CD4-positive, CD25-positive, alpha-beta regulatory T cell (primary cell): Measurements from ENCODE around the gene FAF1. TPM values are rescaled to one million over a fixed set of nuclear protein-coding genes. Genes with fewer than 3 reads are reported as not detected.
A peak's percentile ranks its signal among the peaks of the same experiment; 100 is the strongest.

Experiments used
- ATAC-seq, 2 donors: fragments of 150-1000 bp; cut with Tn5 transposase; one replicate each; pipeline ENCODE4 v1.10.0; 2021; ENCODE audit warnings: low read depth in 2 of 2, moderate number of reproducible peaks in 2 of 2, moderate library complexity in 1 of 2
- DNase-seq, 3 donors: peaks; one replicate each; pipeline versions ENCODE4 v3.0.0 to v3.0.0-alpha.2; 2012 to 2022; ENCODE audit warnings: mixed read lengths in 1 of 3
- H3K27ac ChIP-seq: one replicate; pipeline ENCODE4 v1.7.0; 2013; ENCODE audit warnings: mild to moderate bottlenecking, low read length; ENCODE audit not compliant: insufficient read depth, poor library complexity, severe bottlenecking
- H3K27me3 ChIP-seq: one replicate; pipeline ENCODE4 v1.7.0; 2013; ENCODE audit warnings: low read length; ENCODE audit not compliant: control insufficient read depth, insufficient read depth
- H3K36me3 ChIP-seq: one replicate; pipeline ENCODE4 v1.7.0; 2013; ENCODE audit warnings: mild to moderate bottlenecking, low read length, moderate library complexity; ENCODE audit not compliant: control insufficient read depth, insufficient read depth
- H3K4me1 ChIP-seq: 2 replicates; pipeline ENCODE4 v1.7.0; 2013; ENCODE audit warnings: mild to moderate bottlenecking, low read length; ENCODE audit not compliant: insufficient read depth, control insufficient read depth, poor library complexity, severe bottlenecking
- H3K4me3 ChIP-seq: one replicate; pipeline ENCODE4 v1.7.0; 2013; ENCODE audit warnings: low read depth, mild to moderate bottlenecking, low read length, moderate library complexity
- H3K9me3 ChIP-seq, 2 experiments: 1 replicate in 1 of 2; 2 replicates in 1 of 2; pipeline ENCODE4 v1.7.0; 2013; ENCODE audit warnings: low read length in 2 of 2, mild to moderate bottlenecking in 1 of 2, moderate library complexity in 1 of 2; ENCODE audit not compliant: control insufficient read depth in 2 of 2
- H3K27ac Mint-ChIP-seq, 3 donors: one replicate each; pipeline ENCODE4 v1.8.0; 2020 to 2022; ENCODE audit warnings: mild to moderate bottlenecking in 3 of 3, mixed read lengths in 3 of 3, moderate library complexity in 2 of 3
- H3K27me3 Mint-ChIP-seq: one replicate; pipeline ENCODE4 v1.8.0; 2022; ENCODE audit warnings: mild to moderate bottlenecking, mixed read lengths
- H3K36me3 Mint-ChIP-seq: one replicate; pipeline ENCODE4 v1.8.0; 2020; ENCODE audit warnings: mixed read lengths
- H3K4me1 Mint-ChIP-seq, 4 donors: one replicate each; pipeline ENCODE4 v1.8.0; 2020 to 2022; ENCODE audit warnings: mixed read lengths in 4 of 4, mild to moderate bottlenecking in 1 of 4
- H3K4me3 Mint-ChIP-seq, 4 donors: one replicate each; pipeline ENCODE4 v1.8.0; 2020 to 2022; ENCODE audit warnings: mild to moderate bottlenecking in 4 of 4, mixed read lengths in 4 of 4, moderate library complexity in 3 of 4
- H3K9me3 Mint-ChIP-seq, 7 donors: one replicate each; pipeline ENCODE4 v1.8.0; 2020 to 2022; ENCODE audit warnings: mixed read lengths in 7 of 7, mild to moderate bottlenecking in 3 of 7, moderate library complexity in 2 of 7
- polyA plus RNA-seq, 4 donors: library from polyadenylated mRNA; unstranded; fragments of 300-500 nt; fragmentation: Illumina TruSeq; gene quantifications; one replicate each; pipeline ENCODE4 v1.2.3, GENCODE V29; 2021
- total RNA-seq: library from RNA; stranded (reverse); gene quantifications from one replicate; pipeline ENCODE4 v1.2.3, GENCODE V29; 2022

The FAF1 gene
- total and polyA plus RNA-seq, 5 donors from 2014 or later: 28.9 to 58.2 (median 54.3) TPM

DNA sequence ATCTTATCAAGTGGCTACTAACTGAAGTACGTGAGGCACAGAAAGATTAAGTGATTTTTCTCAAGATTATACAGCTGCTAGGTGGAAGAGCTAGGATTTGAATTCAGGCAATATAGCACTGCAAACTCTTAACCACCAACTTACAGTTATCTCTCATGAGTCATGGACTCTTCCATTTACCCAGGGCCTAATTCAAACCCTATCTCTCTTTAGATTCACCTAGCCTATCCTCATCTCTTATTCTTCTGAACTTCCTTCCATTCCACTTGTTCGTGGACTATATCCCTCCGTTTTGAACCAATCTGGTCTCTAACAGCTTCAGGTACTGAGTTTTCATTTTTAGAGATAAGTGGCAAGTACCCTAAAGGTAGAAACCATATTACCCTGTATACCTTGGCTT, 444.0 kb downstream of the FAF1 start:
- Mint-ChIP-seq H3K36me3 (peaks cover 47% of the 10 kb centered on the region), H3K27me3 (no peaks in the 10 kb centered on the region), H3K4me3 (no peak overlapping the region), H3K27ac (no peak overlapping the region), H3K9me3 (peaks cover 0 to 5% (median 2%) of the 10 kb centered on the region in 7 donors), H3K4me1 (peaks cover 0 to 5% (median 0%) of the 10 kb centered on the region in 4 donors)
- Histone ChIP-seq H3K27ac (no peak overlapping the region), H3K4me1 (no peaks in the 10 kb centered on the region), H3K27me3 (no peaks in the 10 kb centered on the region), H3K4me3 (no peak overlapping the region), H3K9me3 (no peaks in the 10 kb centered on the region), H3K36me3 (peaks cover 5% of the 10 kb centered on the region)
- ATAC-seq (no peak), DNase-seq (no peak)

DNA sequence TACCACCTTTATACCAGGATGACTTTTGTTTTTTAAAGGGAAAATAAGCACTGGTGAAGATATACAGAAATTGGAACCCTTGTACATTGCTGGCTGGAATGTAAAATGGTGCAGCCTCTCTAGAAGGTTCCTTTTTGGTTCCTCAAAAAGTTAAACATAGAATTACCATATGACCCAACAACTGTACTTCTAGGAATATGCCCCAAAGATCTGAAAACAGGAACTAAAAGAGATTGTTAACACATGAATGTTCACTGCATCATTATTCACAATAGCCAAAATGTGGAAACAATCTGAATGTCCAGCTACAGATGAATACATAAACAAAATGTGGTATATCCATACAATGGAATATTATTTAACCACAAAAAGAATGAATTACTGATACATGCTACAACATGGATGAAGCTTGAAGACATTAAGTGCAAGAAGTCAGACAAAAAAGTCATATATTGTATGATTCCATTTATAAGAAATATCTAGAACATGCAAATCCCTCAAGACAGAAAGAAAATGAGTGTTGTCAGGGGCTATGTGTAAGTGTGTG, 452.0 kb downstream of the FAF1 start:
- peaks cover 0 to 24% (median 4%) of the 10 kb centered on the region in 7 donors for H3K9me3 Mint-ChIP-seq
- peaks cover 22% of the 10 kb centered on the region for H3K36me3 ChIP-seq
- H3K27me3 ChIP-seq: no peaks in the 10 kb centered on the region
- H3K4me3 Mint-ChIP-seq: no peak overlapping the region
- no peak overlapping the region for H3K27ac Mint-ChIP-seq
- ATAC-seq (no peak), DNase-seq (no peak)
- peaks cover 0 to 3% (median 0%) of the 10 kb centered on the region in 4 donors for H3K4me1 Mint-ChIP-seq
- no peak overlapping the region for H3K27ac ChIP-seq
- no peaks in the 10 kb centered on the region for H3K27me3 Mint-ChIP-seq
- H3K4me3 ChIP-seq: no peak overlapping the region
- no peaks in the 10 kb centered on the region for H3K4me1 ChIP-seq
- peaks cover 0 to 9% of the 10 kb centered on the region in 2 experiments for H3K9me3 ChIP-seq
- H3K36me3 Mint-ChIP-seq: peaks cover 59% of the 10 kb centered on the region

DNA sequence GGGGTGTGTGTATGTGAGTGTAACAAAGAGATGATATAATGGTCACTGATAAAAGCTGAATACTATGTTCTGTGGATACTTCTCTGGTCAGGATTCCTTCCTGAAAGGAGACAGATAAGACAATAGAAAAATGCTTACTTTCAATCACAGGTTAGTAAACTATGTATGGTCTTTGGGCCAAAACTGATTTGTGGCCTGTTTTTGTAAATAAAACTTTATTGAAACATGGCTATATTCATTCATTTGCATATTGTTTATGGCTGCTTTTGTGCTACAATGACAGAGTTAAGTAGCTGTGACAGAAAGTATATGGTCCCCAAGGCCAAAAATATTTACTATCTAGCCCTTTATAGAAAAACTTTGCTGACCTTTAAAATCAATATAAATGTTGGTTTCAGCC, 454.6 kb downstream of the FAF1 start:
- H3K27ac Mint-ChIP-seq: no peak overlapping the region
- peaks cover 22% of the 10 kb centered on the region for H3K36me3 ChIP-seq
- H3K27ac ChIP-seq: no peak overlapping the region
- H3K9me3 ChIP-seq: peaks cover 0 to 9% of the 10 kb centered on the region in 2 experiments
- H3K4me1 ChIP-seq: no peaks in the 10 kb centered on the region
- ATAC-seq (no peak), DNase-seq (no peak)
- H3K27me3 Mint-ChIP-seq: no peaks in the 10 kb centered on the region
- no peak overlapping the region for H3K4me3 Mint-ChIP-seq
- H3K27me3 ChIP-seq: no peaks in the 10 kb centered on the region
- peaks cover 0 to 19% (median 8%) of the 10 kb centered on the region in 7 donors for H3K9me3 Mint-ChIP-seq
- H3K36me3 Mint-ChIP-seq: peaks cover 53% of the 10 kb centered on the region
- H3K4me3 ChIP-seq: no peak overlapping the region
- peaks cover 0 to 3% (median 0%) of the 10 kb centered on the region in 4 donors for H3K4me1 Mint-ChIP-seq

DNA sequence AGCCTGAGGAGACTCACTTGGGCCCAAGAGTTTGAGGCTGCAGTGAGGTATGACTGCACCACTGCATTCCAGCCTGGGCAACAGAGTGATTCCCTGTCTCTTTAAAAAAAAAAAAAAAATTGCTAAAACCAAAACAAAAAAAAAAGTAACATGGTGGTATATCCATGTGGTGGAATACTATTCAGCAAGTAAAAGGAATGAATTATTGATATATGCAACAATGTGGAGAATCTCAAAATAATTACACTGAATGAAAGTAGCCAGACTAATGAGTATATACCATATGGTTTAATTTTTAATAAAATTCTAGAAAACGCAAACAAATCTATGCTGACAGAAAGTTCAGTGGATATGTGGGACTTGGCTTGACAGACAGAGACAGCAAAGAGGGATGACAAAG, 456.6 kb downstream of the FAF1 start:
- H3K4me1 ChIP-seq: no peaks in the 10 kb centered on the region
- peaks cover 0 to 11% of the 10 kb centered on the region in 2 experiments for H3K9me3 ChIP-seq
- no peak for ATAC-seq
- H3K27ac ChIP-seq: no peak overlapping the region
- DNase-seq: no peak
- H3K36me3 Mint-ChIP-seq: peaks cover 59% of the 10 kb centered on the region
- no peaks in the 10 kb centered on the region for H3K27me3 ChIP-seq
- H3K27ac Mint-ChIP-seq: no peak overlapping the region
- H3K9me3 Mint-ChIP-seq: peaks cover 0 to 19% (median 8%) of the 10 kb centered on the region in 7 donors
- H3K4me3 Mint-ChIP-seq: no peak overlapping the region
- peaks cover 0 to 3% (median 0%) of the 10 kb centered on the region in 4 donors for H3K4me1 Mint-ChIP-seq
- peaks cover 22% of the 10 kb centered on the region for H3K36me3 ChIP-seq
- no peaks in the 10 kb centered on the region for H3K27me3 Mint-ChIP-seq
- H3K4me3 ChIP-seq: no peak overlapping the region

DNA sequence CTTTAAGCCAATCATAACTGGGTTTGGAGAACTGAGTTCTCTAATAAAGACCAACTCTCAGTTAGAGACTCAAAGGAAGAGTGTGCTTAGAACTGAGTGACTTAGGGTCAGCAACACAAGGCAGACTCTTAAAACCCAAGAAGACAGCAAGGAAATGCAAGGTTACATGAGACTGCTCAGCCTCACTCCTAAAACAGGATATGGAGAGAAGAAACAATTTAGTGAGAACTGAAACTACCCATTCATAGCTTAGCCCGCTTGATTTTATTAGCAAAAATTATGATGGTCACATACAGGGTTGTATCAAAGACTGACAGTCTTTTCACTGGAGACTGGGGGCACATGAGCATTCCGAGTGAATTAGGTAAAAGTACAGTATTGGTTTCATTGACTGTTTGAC, 457.9 kb downstream of the FAF1 start:
- no peak overlapping the region for H3K27ac ChIP-seq
- Mint-ChIP-seq H3K36me3 (peaks cover 58% of the 10 kb centered on the region), H3K4me1 (peaks cover 0 to 3% (median 0%) of the 10 kb centered on the region in 4 donors), H3K9me3 (peaks cover 1 to 25% (median 6%) of the 10 kb centered on the region in 7 donors), H3K4me3 (no peak overlapping the region), H3K27me3 (no peaks in the 10 kb centered on the region), H3K27ac (no peak overlapping the region)
- peaks cover 6 to 17% of the 10 kb centered on the region in 2 experiments for H3K9me3 ChIP-seq
- no peaks in the 10 kb centered on the region for H3K4me1 ChIP-seq
- DNase-seq (no peak), ATAC-seq (no peak)
- H3K4me3 ChIP-seq: no peak overlapping the region
- H3K36me3 ChIP-seq: peaks cover 22% of the 10 kb centered on the region
- H3K27me3 ChIP-seq: no peaks in the 10 kb centered on the region

DNA sequence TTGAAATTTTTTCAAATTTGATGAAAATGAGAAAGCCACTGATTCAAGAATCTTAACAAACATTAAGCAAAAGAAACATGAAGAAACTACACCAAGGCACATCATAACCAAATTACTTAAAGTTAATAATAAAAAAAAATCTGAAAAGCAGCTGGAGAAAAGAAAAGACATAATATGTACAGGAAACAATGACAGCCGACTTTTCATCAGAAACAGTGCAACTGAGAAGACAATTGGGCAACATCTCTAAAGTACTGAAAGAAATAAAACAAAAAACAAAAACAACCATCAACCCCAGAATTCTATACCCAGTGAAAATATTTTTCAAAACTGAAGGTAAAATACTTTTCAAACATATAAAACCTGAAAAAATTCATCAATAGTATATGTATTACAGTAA, 463.1 kb downstream of the FAF1 start:
- DNase-seq (no peak), ATAC-seq (no peak)
- Mint-ChIP-seq H3K27me3 (no peaks in the 10 kb centered on the region), H3K27ac (no peak overlapping the region), H3K4me3 (no peak overlapping the region), H3K36me3 (peaks cover 36% of the 10 kb centered on the region), H3K4me1 (peaks cover 0 to 12% (median 3%) of the 10 kb centered on the region in 4 donors), H3K9me3 (peaks cover 1 to 23% (median 3%) of the 10 kb centered on the region in 7 donors)
- H3K36me3 ChIP-seq: peaks cover 3% of the 10 kb centered on the region
- H3K9me3 ChIP-seq: peaks cover 6 to 8% of the 10 kb centered on the region in 2 experiments
- H3K27me3 ChIP-seq: no peaks in the 10 kb centered on the region
- no peak overlapping the region for H3K4me3 ChIP-seq
- no peaks in the 10 kb centered on the region for H3K4me1 ChIP-seq
- no peak overlapping the region for H3K27ac ChIP-seq

DNA sequence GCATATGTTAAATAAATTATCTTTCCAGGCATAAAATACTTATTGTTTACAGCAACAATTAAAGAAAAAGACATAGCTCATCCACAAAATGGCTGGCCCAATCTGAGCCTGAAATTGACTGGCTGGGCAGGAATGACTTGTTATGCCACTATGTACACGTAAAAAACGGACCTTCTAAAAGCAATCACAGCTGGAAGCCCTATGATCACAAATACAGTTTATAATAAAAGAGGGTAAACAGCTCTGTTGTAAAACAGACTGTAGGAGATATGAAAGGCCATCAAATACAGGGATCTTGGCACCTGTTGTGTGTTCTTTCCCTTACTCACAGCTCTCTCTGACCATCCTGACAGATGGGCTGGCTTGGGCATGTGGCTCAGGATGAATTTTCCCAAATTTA, 466.4 kb downstream of the FAF1 start:
- Histone ChIP-seq H3K27ac (no peak overlapping the region), H3K9me3 (peaks cover 6% of the 10 kb centered on the region in 2 experiments), H3K27me3 (no peaks in the 10 kb centered on the region), H3K36me3 (peaks cover 26% of the 10 kb centered on the region), H3K4me3 (no peak overlapping the region), H3K4me1 (no peaks in the 10 kb centered on the region)
- DNase-seq: no peak
- Mint-ChIP-seq H3K36me3 (peaks cover 48% of the 10 kb centered on the region), H3K9me3 (peaks cover 0 to 19% (median 3%) of the 10 kb centered on the region in 7 donors), H3K4me3 (no peak overlapping the region), H3K27me3 (no peaks in the 10 kb centered on the region), H3K4me1 (peaks cover 12 to 21% (median 15%) of the 10 kb centered on the region in 4 donors), H3K27ac (no peak overlapping the region)
- no peak for ATAC-seq

DNA sequence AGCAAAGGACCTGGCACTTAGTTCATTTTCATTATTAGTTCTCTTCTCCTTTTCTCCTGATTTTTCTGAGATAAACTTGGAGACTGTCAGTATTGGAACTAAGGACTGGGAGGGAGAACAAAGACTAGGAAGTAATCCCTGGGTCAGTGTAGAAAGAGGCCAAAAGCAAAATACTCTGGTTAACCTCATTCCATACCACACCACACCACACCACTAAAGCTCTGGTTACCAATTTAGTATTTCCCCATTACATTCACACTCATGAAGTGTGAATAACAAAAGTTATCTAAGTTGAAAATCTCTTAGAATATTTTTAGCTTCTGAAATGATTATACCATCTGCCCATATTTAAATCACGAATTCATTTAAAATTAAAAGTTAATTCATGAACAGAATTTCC, 467.9 kb downstream of the FAF1 start:
- Histone ChIP-seq H3K36me3 (peaks cover 28% of the 10 kb centered on the region), H3K4me3 (no peak overlapping the region), H3K9me3 (no peaks in the 10 kb centered on the region), H3K27me3 (no peaks in the 10 kb centered on the region), H3K27ac (no peak overlapping the region), H3K4me1 (no peaks in the 10 kb centered on the region)
- no peaks in the 10 kb centered on the region for H3K27me3 Mint-ChIP-seq
- H3K27ac Mint-ChIP-seq: peak overlapping the region; percentile 14 to 56 (median 18)
- no peak overlapping the region for H3K4me3 Mint-ChIP-seq
- ATAC-seq (no peak), DNase-seq (no peak)
- peaks cover 12 to 25% (median 16%) of the 10 kb centered on the region in 4 donors for H3K4me1 Mint-ChIP-seq
- peaks cover 0 to 10% (median 2%) of the 10 kb centered on the region in 7 donors for H3K9me3 Mint-ChIP-seq
- H3K36me3 Mint-ChIP-seq: peaks cover 48% of the 10 kb centered on the region
